HG03565 (cell line): Measurements from ENCODE around the gene LARGE1.

ENCODE experiments used
- ATAC-seq: cut with Tn5 transposase; IDR thresholded peaks from one replicate; pipeline ENCODE4 v1.9.1; 2021; ENCODE audit warnings: mild to moderate bottlenecking, moderate library complexity; ENCODE audit not compliant: unreplicated experiment

Gene LARGE1

DNA sequence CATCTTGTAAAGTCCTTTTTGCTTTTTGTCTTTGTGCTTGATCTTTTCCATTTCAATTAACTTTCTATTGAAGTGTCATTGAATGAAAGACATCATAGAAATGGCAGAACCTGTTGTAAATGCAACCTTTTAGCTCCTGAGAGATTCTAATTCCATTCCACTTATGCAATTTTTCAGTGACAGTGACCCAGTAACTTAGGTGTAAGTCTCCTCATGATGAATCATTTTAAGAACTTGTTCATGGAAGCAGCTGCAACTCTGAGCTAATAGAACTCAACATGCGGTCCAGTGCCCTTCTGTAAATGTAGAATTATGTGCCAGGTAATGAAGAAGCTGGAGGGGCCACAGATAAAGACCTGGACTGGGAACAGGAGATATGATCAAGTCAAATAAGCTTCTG lies 463.8 kb downstream of the LARGE1 start:
- ATAC-seq, result no peak

DNA sequence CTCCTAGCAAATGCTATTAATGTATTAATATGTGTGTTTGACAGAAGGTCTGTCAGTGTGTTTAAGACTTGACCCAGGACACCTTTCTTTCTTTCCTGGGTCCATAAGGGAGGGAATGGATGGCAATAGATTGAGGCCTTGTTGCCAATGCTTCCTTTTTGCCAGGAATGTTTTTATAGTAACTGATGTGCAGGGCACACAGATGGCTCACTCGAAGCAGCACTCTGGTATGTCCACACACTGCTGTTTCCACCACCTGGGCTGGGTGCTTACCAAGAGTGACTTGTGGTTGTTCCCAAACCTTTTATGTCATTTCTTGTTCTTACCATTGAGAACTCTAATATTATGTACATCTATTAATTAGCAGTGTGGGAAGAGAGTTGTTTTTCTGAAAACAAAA lies 465.2 kb downstream of the LARGE1 start:
- ATAC-seq, result no peak

DNA sequence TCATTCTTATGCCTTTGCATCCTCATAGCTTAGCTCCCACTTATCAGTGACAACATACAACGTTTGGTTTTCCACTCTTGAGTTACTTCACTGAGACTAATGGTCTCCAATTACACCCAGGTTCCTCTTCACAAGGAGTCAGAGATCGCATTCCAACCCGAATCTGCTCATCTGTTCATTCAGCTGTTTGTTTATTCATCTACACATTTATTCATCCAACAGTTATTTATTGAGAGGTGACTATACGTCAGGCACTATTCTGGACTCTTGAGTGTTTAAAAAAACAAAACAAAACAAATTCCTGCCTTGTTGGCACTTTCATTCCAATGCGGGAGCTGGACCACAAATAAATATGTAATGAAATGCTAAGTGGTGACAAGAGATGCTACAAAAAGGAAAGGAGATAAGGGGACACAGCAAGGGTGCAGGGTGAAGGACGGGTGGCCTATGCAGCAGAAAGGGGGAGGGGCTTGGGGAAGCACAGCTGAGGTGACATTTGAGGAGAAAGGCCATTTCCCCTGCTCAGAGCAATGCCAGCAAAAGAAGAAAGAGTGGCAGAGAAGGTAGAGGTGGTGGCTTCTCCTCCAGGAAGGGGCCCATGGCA lies 468.3 kb downstream of the LARGE1 start:
- ATAC-seq, result no peak

GRCh38 chr22:33450756-33451155 lies 469.5 kb downstream of the LARGE1 start:
- no peak for ATAC-seq

GRCh38 chr22:33447733-33448132 lies 472.5 kb downstream of the LARGE1 start:
- ATAC-seq, result no peak

- ATAC-seq, result no peak
Measured at GRCh38 chr22:33443683-33444082, 476.6 kb downstream of the LARGE1 start.

GRCh38 chr22:33440756-33441155 lies 479.5 kb downstream of the LARGE1 start:
- ATAC-seq, result no peak

DNA sequence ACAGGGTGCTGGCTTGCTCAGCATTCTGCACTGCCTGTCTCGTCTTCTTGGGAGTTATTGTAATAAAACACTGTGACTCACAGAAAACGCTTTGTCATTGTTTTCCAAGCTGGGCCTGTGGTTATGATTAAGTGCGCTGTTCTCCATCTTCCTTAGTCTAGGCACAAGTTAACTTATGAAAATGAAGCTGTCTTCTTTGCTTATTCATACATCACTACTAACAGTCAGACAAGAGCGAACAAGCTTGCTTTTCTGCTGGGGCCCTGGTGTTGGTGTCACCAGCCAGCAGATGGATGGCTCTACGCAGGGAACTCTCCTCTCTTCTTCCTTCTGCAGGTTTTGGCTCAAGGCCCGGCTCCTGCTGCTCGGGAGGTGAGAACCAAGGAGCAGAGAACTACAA lies 482.0 kb downstream of the LARGE1 start:
- ATAC-seq, result no peak

DNA sequence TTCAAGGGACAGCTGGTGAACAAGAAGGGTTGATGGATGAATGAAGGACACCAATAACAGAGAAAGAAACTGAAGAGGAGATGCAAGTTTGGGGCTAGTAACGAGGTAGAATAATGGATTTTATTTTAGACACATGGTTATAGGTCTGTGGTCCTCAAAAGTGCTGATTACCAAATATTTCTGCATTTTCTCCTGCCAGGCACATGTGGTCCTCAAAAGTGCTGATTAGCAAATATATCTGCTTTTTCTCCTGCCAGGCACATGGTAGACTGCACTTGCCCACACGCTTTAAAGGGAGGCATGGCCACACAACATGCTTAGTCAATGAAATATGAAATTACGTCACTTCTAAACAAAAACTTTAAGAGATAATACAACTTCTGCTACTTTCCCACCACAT lies 489.0 kb downstream of the LARGE1 start:
- no peak for ATAC-seq

GRCh38 chr22:33429281-33429680 lies 491.0 kb downstream of the LARGE1 start:
- no peak for ATAC-seq

DNA sequence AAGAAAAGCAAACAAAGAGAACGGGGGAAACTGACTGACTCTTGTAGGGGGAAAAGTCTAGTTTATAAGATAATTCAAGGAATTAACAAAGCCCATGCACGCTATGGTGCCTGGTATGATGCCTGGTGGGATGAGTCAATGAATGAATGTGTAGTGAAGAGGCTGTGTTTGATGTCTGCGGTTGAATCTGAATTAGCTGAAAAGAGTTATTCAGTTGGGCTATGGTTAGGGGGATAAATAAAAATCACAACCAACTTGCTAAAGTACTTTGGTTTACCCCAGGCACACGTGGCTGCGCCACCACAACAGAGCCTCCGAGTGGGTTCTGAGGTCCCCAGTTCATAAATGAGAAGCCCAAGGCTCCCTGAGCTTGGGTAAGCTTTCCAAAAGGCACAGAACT lies 492.8 kb downstream of the LARGE1 start:
- no peak for ATAC-seq

GRCh38 chr22:33426451-33426850 lies 493.8 kb downstream of the LARGE1 start:
- no peak for ATAC-seq

DNA sequence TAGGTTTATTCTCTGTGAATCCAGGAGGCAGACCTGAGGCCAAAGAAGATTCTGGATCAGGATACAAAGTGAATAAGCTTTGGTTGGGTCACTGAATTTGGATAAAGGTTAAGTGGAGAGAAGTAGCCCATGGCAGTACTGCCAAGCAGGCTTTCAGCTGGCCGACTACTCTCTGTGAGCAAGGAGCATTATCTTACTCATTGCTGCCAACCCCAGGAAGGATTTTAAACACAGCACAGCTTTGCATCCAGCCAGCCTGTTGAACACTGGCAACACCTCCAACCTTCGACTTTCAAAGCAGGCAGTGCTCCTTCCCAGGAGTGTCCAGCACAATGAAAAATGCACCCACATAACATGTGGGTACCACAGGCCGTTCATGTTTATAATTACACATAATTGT lies 498.4 kb downstream of the LARGE1 start:
- no peak for ATAC-seq

DNA sequence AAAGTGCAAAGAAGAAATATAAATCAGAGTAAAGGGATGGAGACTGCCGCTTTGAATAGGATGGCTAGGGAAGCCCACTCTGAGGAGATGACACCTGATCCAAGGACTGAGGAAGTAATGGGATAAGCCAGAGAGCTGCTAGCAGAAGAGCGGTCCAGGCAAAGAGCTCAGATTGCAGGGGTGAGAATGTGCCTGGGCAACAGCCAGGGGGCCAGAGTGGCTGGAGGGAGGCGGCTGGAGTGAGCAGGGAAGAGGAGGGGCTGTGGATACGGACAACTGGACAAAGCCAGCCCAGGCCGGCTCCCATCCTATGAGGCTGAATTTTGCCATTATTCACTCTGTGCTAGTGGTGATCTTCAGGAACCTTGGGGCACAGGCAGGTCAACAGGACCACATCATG lies 501.8 kb downstream of the LARGE1 start:
- ATAC-seq, result no peak

DNA sequence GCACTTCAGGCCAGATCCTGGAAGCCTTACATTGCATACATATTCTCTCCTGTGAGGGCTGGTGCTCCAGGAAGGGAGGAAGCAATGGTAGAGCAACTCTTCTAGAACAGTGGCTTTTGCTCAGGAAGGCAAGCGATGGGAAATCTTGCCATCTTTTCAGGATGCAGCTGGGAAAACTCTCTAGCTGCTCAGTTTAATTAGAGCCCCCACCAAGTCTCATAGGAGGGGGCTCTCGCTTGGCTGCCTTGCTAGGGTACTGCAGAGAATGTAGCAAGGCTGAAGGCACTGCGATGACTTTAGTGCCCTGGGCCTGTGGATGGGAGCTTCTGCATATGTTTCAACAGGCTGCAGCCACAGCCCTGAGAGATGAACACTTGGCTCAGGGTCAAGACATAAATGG lies 504.9 kb downstream of the LARGE1 start:
- no peak for ATAC-seq

GRCh38 chr22:33409079-33409478 lies 511.2 kb downstream of the LARGE1 start:
- no peak for ATAC-seq

DNA sequence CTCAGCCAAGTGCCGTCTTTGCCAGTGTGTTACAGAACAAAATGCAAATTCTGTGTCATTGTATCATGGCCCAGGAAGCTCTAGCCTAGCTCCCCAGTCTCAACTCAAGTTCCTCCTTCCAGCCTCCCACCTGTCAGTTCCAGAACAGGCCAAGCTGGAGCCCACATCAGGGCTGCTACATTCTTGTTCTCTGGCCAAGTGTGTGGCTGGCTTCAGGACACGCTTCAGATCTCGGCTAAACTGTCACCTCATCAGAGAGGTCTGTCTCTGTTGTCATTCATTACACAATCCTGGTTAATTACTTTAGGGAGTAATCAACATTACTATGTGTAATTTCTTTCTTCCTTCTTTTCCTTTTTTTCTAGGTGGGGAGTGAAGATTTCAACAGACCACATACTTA lies 515.1 kb downstream of the LARGE1 start:
- no peak for ATAC-seq

DNA sequence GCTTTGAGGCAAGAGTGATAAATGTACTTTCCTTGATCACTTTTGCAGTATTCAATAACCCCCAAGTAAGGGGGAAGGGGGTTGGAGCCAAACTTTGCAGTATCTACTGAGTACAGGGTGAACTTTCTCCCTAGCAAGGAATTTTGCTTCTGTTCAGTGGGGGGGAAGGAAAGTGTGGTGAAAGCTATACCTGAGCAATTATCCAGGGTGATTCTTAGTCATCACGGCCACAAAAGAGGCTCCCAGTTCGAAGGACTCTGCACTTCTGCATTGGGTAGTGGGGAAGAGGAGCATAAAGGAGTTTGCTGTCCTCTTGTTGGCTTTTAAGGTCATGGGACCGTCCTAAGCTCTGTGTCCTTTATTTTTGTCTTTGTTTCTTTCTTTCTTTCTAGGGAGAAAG lies 515.6 kb downstream of the LARGE1 start:
- ATAC-seq, result no peak

GRCh38 chr22:33402325-33402724 lies 518.0 kb downstream of the LARGE1 start:
- no peak for ATAC-seq

- no peak for ATAC-seq
Measured at GRCh38 chr22:33401291-33401690, 519.0 kb downstream of the LARGE1 start.

- no peak for ATAC-seq
Measured at GRCh38 chr22:33400891-33401290, 519.4 kb downstream of the LARGE1 start.

DNA sequence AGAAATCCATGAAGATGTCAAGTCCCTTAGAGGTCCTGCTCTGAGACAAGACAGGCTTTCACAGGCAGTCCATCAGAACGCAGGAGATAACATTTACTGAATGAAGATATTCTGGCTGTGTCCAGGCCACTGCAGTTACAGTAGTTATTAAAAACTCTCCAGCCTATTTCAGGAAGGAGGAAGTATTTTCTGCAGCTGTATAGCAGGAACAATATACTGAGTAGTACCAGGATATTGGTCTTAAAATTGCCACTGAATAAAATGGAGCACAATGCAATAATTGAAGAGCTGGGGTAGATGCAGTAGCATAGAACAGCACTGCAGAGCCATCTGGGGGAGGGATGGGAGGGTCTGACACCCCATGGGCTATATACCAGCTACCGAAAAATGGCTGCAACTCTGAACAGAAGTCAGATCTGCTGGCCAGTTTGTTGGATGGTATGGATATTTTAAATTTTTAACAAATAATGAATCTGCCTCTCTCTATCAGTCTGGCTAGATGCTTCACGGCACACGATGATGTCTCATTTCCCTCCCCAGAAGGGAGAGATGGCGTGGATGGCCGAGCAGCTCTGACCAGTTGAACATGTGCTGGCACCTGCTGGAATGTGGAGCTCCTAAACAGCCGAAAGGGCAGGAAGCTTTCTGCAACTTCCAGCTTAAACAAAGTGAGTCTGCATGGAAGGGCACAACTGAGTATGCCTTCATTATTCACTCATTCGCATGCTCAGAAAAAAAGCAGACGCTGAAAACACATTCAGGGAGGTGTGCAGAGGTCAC lies 520.0 kb downstream of the LARGE1 start:
- ATAC-seq, result no peak
